Measurements from ENCODE around the gene LXN.

GRCh38 chr3:158683230-158683962 lies 10.9 kb upstream of the LXN start:
- no peak for TF ChIP-seq CTCF (conservative IDR thresholded peaks at IDR 0.05 in 1 of 2, IDR thresholded peaks at IDR 0.05 in 1 of 2; ENCODE audit: extremely low read depth in 1 of 2, insufficient read depth in 1 of 2, low read depth in 1 of 2, low read length in 2 of 2)
- TF ChIP-seq EZH2 (IDR thresholded peaks at IDR 0.05; ENCODE audit: borderline replicate concordance, low read length): no peak
